Stimulated activated CD4-positive, alpha-beta T cell treated with anti-CD3 and anti-CD28 coated beads, TNF-alpha, amount 100 ng/mL, for 4 hours (primary cell): ENCODE measurements around the gene CHN2.
"Not testable (repeated sequence)": the region's sequence is repeated elsewhere in the genome, so short reads cannot be mapped to it uniquely, and the experiment has no call there.

Experiments used
- DNase-seq, 3 experiments: peaks; one replicate each; pipeline ENCODE4 v3.0.0-alpha.2; 2020; ENCODE audit warnings: low read depth in 3 of 3

CHN2 gene

DNA sequence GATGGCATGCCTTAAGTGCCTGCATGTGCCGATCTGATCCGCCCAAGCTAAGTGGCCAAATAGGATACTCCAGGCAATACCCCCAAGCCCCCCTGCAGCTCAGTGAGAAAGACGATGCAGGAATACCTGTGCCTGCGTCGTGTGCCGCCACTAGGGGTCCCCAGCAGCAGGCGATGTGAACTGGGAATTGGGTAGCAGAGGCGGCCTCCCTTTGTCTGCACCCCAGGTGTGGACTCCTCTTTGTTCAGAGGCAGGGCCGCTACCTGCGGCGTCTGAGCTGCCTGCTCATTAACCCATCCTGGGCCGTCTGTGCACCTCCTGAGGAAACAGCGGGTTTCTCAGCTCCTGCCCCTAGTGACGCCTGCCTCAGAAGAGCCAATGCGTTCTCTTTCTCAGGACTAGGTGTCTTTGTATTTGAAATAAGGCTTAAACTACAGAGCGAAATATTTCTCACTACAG is 4.8 kb upstream of the CHN2 start:
- peak in 2 of 3 experiments; percentile 8 to 12 for DNase-seq

DNA sequence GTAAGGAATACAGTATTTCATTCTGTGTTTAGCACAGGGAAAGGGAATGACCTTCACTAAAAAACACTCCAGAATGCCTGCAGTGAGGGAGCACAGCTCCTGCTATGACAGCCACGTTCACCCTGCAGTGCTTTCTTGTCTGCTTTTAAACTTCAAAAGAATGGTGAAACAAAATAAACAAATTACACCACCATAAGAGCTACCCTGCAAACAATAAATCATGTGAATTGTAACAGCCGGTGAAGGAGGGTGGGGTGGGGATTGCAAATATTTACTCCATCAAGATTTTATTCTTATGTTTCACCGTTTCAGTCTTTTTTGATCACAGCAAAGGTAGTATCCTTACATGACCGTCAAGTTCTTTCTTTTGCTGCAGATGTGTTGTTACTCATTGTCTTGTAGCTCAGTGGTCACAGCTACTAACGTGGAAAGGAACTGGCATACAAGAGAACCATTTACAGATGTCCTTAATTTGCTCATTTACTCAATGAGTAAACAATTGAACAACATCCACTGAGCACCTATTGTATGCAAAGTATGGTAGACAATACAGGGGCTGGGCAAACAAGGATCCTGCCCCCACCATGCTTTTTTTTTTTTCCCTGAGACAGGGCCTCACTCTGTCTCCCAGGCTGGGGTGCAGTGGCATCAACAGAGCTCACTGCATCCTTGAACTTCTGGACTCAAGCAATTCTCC is 4.1 kb upstream of the CHN2 start:
- no peak for DNase-seq

DNA sequence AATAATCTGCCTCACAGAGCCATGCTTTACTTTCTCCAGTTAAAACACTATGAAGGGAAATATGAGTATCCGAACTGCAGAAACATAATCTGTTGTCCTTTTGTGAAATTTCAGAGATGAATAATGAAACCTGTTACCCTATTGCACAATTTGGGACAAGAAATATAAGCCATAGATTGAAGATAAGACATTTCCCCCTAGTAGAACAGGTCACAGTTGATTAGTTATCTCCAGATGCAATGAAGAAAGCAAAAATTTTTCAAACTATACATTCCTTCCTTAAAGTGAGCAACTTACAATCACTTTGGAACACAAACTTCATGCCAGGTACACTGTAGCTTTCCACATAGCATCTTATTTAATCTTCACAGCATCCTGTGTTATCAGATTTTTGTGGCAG is 2.3 kb upstream of the CHN2 start:
- DNase-seq = no peak

- no peak for DNase-seq
These were observed 1.8 kb upstream of the CHN2 start for GRCh38 chr7:29192811-29193210.

- no peak for DNase-seq
These were observed 1.0 kb upstream of the CHN2 start for GRCh38 chr7:29193316-29194205.

GRCh38 chr7:29194206-29194593 is 375 bp upstream of the CHN2 start:
- peak in 1 of 3 experiments; percentile 1 for DNase-seq

DNA sequence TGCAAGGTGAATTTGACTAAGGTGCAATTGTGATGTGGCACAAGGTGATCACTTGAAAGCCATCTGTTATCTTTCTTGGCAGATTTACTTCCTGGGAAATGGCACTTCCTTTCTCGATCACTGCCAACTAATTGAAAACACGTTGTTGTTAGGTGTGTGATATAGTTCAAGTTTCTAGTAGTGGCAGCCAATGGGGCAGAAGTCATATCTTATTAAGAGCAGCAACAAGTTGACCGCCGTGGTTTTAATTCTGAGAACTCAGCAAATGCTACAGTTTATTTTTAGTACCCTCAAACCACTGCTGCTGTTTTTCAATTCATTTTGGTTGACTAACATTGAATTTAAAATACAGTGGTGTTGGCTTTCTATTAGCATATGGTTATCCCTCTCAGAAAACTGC is 1.6 kb downstream of the CHN2 start:
- no peak for DNase-seq

DNA sequence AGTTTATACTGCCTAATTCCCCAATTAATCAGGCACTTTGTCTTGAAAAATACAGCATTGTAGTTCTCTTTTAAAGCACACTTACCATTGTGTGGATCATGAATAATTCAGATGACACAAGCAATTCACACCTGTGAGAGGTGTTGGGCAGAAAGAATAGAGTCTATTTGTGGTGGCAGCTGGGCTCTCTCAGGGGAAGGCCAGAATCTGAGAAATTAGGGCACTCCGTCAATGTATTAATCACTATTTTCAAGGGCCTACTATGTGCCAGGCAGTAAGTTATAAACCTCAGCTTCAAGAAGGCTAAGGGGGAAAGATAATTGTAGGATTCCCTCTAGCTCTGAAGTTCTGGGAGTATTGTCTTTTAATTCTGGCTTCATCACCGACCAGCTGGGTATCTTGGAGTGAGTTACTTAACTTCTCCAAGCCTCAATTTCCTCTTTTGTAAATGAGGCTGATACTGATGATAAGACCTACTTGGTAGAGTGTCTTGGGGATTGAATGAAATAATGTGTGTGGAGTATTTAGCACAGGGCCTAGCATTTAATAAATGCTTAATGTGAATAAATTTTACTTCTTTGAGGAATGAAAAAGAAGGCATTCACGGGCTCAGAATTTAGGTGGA is 2.5 kb downstream of the CHN2 start:
- DNase-seq = no peak

DNA sequence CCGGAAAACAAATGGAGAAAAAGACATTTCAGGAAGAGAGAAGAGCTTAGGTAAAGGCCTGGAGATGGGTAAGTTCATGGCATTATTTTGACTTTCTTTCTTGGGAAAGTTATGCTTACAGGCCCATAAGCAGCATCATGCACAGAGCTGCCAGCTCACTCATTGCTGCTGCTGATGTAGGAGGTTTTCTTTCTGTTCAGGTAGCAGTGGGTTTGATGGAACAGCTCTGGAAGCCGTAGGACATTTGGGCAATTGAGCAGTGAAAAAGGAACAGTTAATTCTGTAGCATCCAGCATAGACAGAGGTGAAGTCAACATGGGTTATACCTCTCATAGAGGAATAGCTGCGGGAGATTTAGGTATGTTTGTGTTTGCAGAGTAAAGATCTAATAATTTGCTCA is 3.3 kb downstream of the CHN2 start:
- DNase-seq = no peak

GRCh38 chr7:29199776-29200175 is 5.2 kb downstream of the CHN2 start:
- no peak for DNase-seq

DNA sequence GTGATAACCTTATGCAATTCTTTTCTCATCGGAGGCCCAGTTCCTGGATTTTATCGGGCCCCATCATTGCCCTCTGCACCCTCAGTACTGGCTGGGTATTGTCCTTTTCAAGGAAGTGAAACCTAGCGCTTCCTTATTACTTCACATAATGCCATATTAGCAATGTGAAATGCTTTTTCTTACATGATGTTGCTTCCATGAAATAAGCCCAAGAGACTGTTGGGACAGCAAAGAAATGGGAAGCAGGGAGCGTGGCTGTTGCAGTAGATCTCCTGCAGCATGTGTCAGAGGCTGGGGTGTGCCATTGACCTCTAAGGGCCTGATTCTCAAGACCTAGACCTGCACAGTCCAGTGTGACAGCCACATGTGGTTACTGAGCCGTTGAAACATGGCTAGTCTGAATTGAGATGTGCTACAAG is 8.1 kb downstream of the CHN2 start:
- DNase-seq = no peak

- no peak for DNase-seq
These were observed 10.1 kb downstream of the CHN2 start for GRCh38 chr7:29204491-29205272.

DNA sequence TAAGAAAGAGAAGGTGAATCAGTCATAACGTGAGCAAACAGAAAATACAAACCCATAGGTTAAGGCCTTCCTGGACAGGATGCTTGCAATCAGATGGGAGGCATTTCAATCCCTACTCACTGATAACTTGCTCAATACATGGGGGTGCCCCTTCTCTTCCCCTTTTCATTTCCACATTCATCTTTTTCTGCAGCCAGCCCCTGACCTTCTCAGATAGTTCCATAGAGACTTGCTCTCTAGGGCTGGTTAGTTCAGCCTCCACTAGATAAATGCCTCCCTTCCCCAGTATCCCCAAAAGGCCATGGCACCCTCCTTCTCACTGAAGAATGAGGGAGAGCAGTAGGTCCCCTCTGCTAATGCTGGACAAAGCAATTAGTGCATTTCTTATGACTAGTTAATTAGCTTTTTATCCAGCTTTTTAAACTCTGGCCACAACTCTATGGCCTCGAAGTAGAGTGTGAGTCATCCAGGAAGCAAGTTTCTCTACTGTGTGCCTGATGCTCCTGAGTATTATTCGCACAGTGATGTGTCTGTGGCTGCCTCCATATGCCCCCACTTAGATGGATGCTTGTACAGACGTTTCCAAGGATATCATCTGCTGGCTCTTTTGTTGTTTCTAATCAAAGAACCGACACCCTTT is 12.7 kb downstream of the CHN2 start:
- DNase-seq = no peak

- DNase-seq = no peak
These were observed 14.1 kb downstream of the CHN2 start for GRCh38 chr7:29208410-29209250.

GRCh38 chr7:29209745-29210144 is 15.2 kb downstream of the CHN2 start:
- DNase-seq = no peak

DNA sequence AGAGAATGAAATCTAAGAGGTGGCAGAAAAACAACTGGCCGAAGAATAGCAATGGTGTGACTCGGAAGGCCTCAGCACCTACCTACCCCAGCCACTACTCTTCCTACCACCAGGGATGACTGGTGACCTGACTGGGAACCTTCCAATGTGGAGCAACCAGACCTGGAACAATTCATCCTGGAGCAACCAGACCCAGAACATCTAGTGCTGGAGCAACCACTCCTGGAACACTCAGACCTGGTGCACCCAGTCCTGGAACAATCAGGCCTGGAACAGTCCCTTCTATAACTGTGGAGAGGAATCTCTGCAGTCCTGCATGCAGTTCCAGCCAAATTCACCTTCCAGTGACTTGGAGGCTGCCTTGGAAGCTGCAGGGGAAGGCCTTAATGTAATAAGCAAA is 18.2 kb downstream of the CHN2 start:
- not testable (repeated sequence) for DNase-seq

- no peak for DNase-seq
These were observed 19.5 kb downstream of the CHN2 start for GRCh38 chr7:29214056-29214455.

- DNase-seq = no peak
These were observed 20.2 kb downstream of the CHN2 start for GRCh38 chr7:29214816-29215215.

- no peak for DNase-seq
These were observed 21.6 kb downstream of the CHN2 start for GRCh38 chr7:29216128-29216527.

- no peak for DNase-seq
These were observed 22.5 kb downstream of the CHN2 start for GRCh38 chr7:29217113-29217512.
